NCI-H82 (cell line): Measurements from ENCODE around the gene OR10G7.
"Not testable (repeated sequence)": the region's sequence is repeated elsewhere in the genome, so short reads cannot be mapped to it uniquely, and the experiment has no call there.

Experiments used
- DNase-seq: peaks from one replicate; lab custom pipeline; 2025; lab: John Stamatoyannopoulos, UW

Gene OR10G7

GRCh38 chr11:124039557-124039956 lies 1.6 kb downstream of the OR10G7 start:
- no peak for DNase-seq

- DNase-seq: no peak
Measured at GRCh38 chr11:124036666-124037065, 4.5 kb downstream of the OR10G7 start.

- DNase-seq: no peak
Measured at GRCh38 chr11:124026498-124026897, 14.6 kb downstream of the OR10G7 start, which contains the start of gene OR10G8. Gene OR10G8, plus strand, starts transcription at chr11:124026798. Its CDS starts 2,825 bp downstream, at chr11:124029623.

GRCh38 chr11:124015837-124016236 lies 25.3 kb downstream of the OR10G7 start:
- DNase-seq: not testable (repeated sequence)

- no peak for DNase-seq
Measured at GRCh38 chr11:124012697-124013096, 28.4 kb downstream of the OR10G7 start, which contains the start of gene OR10G4. Gene OR10G4, plus strand, starts transcription at chr11:124012997. Its CDS starts 2,578 bp downstream, at chr11:124015575.

- no peak for DNase-seq
Measured at GRCh38 chr11:123995119-123995518, 46.0 kb downstream of the OR10G7 start, which contains the start of gene OR10G6. Gene OR10G6, minus strand, starts transcription at chr11:123995161. Its CDS starts 0 bp downstream, at chr11:123995161.
